Measurements from ENCODE around the gene TUSC7.

The TUSC7 gene

GRCh38 chr3:116709479-116709878 is at the start of gene TUSC7:
Gene TUSC7 (plus strand): TSS chr3:116709779.
- no peak for TF ChIP-seq CTCF (IDR thresholded peaks at IDR 0.05; ENCODE audit: low read depth, low read length)
- H3K4me3 ChIP-seq (ENCODE audit: low read depth, low read length): no peak within 1 kb of the TSS
- in situ Hi-C loops (cut with HindIII; ENCODE audit: low sequenced_read_pairs): no loop called here
- no peak for DNase-seq (ENCODE audit: low read depth, low spot score)

- no peak for TF ChIP-seq CTCF (IDR thresholded peaks at IDR 0.05; ENCODE audit: low read depth, low read length)
- H3K4me3 ChIP-seq (ENCODE audit: low read depth, low read length): no peak overlapping the region
- no peak for DNase-seq (ENCODE audit: low read depth, low spot score)
- in situ Hi-C loops (cut with HindIII; ENCODE audit: low sequenced_read_pairs): no loop called here
These were observed 48.4 kb upstream of the TUSC7 start for GRCh38 chr3:116661196-116661595.

DNA sequence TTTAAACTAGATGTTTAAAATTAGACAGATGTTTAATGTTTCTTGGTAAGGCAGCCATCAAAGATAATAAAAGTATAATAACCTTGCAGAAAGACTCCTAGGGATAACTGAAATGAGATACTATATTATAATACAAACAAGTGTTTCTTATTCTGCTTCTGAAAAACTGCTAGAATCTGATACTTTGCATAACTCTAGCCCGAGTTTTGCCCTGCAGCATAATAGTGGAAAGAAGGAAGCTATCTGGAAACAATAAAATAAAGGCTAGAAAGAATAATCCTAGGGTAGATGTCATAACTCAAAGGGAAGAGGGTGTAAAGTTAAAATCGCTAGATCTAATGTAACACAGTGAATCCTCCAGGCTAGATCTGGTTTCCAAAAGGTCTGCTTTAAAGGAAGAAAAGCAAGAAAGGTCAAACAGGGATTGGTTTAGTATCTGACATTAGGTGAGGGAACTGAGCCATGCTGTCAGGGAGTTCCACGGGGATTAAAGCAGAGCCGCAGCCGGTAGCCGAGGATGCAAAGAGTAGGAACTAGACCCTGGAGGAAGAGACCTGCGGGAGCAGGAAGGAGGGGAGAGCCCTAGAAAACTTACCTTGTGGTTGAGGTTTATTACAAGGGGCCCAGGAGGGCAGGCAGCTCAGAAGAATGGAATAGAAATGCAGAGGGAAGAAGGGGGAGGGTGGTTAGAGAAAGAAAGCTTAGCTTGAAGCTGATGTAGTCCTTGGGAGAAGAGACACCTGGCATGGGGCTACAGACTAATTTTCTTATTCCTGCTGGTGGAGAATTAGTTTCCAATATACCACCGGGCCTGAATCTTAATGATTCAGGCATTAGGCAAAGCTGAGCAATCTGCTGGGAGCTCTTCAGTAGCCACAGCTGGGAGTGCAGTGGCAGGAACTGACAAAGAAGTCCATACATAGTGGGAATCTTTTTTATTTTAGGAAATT is 46.1 kb upstream of the TUSC7 start:
- in situ Hi-C loops (cut with HindIII; ENCODE audit: low sequenced_read_pairs): no loop called here
- no peak for TF ChIP-seq CTCF (IDR thresholded peaks at IDR 0.05; ENCODE audit: low read depth, low read length)
- DNase-seq (ENCODE audit: low read depth, low spot score): no peak
- H3K4me3 ChIP-seq (ENCODE audit: low read depth, low read length): no peak overlapping the region

DNA sequence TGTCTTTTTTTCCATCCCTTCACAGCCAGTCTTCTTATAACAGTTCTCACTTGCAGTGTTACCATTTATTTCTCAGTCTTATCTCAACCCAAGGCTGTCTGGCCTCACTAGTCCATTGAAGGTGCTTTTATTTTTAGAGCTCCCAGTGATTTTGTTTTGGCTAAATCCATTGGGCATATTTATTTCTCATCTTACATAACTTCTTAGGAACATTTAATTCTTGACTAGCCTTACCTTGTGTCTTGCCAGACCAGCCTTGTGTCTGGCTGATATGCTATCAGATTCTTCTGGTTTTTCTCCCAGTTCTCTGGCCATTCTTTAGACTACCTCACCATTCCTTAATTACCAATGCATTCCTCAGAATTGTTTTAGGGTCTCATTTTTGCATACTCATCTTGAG is 42.3 kb upstream of the TUSC7 start:
- H3K4me3 ChIP-seq (ENCODE audit: low read depth, low read length): no peak overlapping the region
- no peak for TF ChIP-seq CTCF (IDR thresholded peaks at IDR 0.05; ENCODE audit: low read depth, low read length)
- in situ Hi-C loops (cut with HindIII; ENCODE audit: low sequenced_read_pairs): no loop called here
- no peak for DNase-seq (ENCODE audit: low read depth, low spot score)

DNA sequence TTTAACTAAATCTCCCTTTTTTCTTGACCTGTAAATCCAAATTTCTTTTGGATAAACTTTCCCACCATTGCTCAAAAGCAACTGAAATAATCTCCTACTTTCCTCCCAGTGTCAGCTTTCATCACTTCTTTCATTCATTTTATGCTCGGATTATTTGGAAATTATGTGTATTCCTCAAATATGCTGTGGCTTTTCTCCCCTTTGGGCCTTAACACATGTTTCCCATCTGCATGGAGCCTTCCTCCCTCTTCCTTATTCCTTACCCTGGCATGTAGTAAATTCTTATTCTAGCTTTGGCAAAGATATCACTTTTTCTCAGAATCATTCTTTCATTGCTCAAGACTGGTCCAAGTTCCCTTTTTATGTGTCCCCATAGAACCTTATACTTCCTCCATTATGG is 41.8 kb upstream of the TUSC7 start:
- no peak for DNase-seq (ENCODE audit: low read depth, low spot score)
- in situ Hi-C loops (cut with HindIII; ENCODE audit: low sequenced_read_pairs): no loop called here
- no peak for TF ChIP-seq CTCF (IDR thresholded peaks at IDR 0.05; ENCODE audit: low read depth, low read length)
- no peak overlapping the region for H3K4me3 ChIP-seq (ENCODE audit: low read depth, low read length)

DNA sequence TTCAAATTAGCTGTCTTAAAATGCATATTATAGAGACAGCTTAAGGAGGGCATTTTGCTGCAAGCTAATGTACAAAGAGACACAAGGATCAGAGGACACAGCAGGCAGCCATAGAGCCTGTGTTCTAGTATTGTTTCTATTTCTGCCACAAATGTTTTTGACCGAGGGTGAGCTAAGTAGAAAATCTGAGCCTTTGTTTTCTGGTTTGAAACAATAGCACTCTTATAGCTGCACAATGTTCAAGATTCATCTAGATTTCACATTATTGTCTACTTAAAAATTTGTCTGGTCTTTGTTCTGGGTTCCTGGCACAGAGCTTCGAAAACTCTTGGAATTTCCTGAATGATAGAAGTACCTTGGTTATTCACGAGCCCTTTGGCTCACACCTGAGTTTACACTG is 40.0 kb upstream of the TUSC7 start:
- no peak overlapping the region for H3K4me3 ChIP-seq (ENCODE audit: low read depth, low read length)
- in situ Hi-C loops (cut with HindIII; ENCODE audit: low sequenced_read_pairs): no loop called here
- DNase-seq (ENCODE audit: low read depth, low spot score): no peak
- no peak for TF ChIP-seq CTCF (IDR thresholded peaks at IDR 0.05; ENCODE audit: low read depth, low read length)

Measured in astrocyte of the spinal cord (primary cell).